ENCODE measurements around the gene ALDH1L1.

The ALDH1L1 gene

GRCh38 chr3:126132751-126133511, 47.5 kb downstream of the ALDH1L1 start:
- DNase-seq, result no peak

- no peak for DNase-seq
These were observed 48.3 kb downstream of the ALDH1L1 start for GRCh38 chr3:126131881-126132750.

- no peak for DNase-seq
These were observed 49.2 kb downstream of the ALDH1L1 start for GRCh38 chr3:126130981-126131745.

GRCh38 chr3:126130081-126130855, 50.1 kb downstream of the ALDH1L1 start:
- DNase-seq, result no peak

GRCh38 chr3:126129398-126129891, 50.9 kb downstream of the ALDH1L1 start:
- DNase-seq, result no peak

GRCh38 chr3:126128504-126129397, 51.6 kb downstream of the ALDH1L1 start:
- DNase-seq, result no peak

- no peak for DNase-seq
These were observed 52.5 kb downstream of the ALDH1L1 start for GRCh38 chr3:126127904-126128303.

GRCh38 chr3:126127452-126127851, 52.9 kb downstream of the ALDH1L1 start:
- DNase-seq, result no peak

GRCh38 chr3:126126811-126127431, 53.5 kb downstream of the ALDH1L1 start:
- DNase-seq, result no peak

- no peak for DNase-seq
These were observed 54.1 kb downstream of the ALDH1L1 start for GRCh38 chr3:126126286-126126685.

GRCh38 chr3:126125781-126126251, 54.6 kb downstream of the ALDH1L1 start:
- no peak for DNase-seq

GRCh38 chr3:126125341-126125740, 55.0 kb downstream of the ALDH1L1 start:
- no peak for DNase-seq

- DNase-seq, result no peak
These were observed 55.5 kb downstream of the ALDH1L1 start for GRCh38 chr3:126124896-126125295.

GRCh38 chr3:126124148-126124868, 56.1 kb downstream of the ALDH1L1 start:
- no peak for DNase-seq

- no peak for DNase-seq
These were observed 58.8 kb downstream of the ALDH1L1 start for GRCh38 chr3:126121632-126122031.

- DNase-seq, result no peak
These were observed 59.3 kb downstream of the ALDH1L1 start for GRCh38 chr3:126121074-126121473.

GRCh38 chr3:126119976-126120375, 60.4 kb downstream of the ALDH1L1 start:
- DNase-seq, result no peak

- no peak for DNase-seq
These were observed 61.2 kb downstream of the ALDH1L1 start for GRCh38 chr3:126119008-126119675.

- DNase-seq, result no peak
These were observed 61.8 kb downstream of the ALDH1L1 start for GRCh38 chr3:126118591-126118990.

All from hematopoietic multipotent progenitor cell treated with erythropoietin and hydrocortisone succinate and interleukin-3 and kit ligand, for 8 days (in vitro differentiated cells).